8988T (cell line): ENCODE results near the gene STK38L.

Experiments
- DNase-seq: peaks from one replicate; pipeline ENCODE4 v3.0.0; 2011

STK38L gene

DNA sequence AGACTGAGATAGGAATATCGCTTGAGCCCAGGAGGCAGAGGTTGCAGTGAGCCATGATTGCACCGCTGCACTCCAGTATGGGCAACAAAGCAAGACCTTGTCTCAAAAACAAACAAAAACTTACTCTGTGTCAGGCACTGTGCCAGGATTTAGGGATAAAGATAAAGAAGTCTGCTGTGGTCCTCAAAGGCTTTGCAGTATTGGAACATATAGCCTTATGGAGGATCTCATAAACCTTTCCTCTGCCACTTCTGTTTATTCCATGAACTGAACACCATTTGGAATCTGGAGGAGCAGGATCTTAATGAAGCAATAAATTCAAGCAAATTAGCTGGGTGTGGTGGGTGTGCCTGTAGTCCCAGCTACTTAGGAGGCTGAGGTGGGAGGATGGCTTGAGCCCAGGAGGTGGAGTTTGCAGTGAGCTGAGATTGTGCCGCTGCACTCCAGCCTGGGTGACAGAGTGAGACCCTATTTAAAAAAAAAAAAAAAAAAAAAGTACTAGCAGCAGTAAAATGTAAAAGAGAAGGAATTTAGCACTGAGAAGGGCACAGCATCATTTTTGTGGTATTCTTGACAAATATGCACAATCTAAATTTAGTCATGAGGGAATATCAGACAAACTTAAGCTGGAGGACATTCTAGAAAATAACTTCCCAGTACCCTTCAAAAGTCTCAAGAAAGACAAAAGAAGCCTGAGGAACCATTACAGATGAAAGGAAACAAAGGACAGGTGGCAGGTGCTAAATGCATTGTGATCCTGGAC, 115.7 kb downstream of the STK38L start:
- no peak for DNase-seq

DNA sequence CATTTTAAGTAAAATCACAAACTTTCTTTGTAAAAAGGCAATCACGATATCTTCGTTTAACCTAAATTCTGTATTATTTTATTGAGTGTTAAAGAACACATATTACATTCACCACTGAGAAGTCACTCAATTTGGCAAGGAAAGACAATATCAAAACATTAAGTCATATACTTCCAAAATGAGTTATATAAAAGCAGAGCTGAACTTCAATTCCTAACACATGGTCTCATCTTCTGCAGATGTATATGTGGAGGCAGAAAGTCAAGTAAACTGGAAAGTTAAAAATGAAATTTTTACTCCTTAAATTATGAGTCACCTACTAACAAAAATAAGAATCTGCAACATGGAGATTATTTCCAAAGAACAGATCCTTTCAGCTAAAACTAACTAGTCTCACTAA, 117.3 kb downstream of the STK38L start:
- DNase-seq = no peak

DNA sequence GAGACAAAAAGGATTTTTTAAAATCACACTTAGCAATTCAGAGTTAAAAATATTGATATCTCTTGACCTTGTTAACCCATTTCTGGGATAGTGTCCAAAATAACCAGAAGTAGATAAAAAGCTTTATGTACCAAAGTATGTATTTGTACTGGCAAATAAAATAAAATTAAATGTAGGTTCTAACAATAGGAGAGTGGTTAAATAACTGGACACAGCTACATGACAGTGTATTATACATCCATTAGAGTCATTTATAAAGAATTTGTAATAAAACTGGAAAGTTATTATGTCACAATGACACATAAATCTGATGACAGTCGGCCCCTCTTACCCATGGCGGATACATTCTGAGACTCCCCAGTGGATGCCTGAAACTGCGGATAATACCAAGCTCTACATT, 122.5 kb downstream of the STK38L start:
- DNase-seq = no peak

DNA sequence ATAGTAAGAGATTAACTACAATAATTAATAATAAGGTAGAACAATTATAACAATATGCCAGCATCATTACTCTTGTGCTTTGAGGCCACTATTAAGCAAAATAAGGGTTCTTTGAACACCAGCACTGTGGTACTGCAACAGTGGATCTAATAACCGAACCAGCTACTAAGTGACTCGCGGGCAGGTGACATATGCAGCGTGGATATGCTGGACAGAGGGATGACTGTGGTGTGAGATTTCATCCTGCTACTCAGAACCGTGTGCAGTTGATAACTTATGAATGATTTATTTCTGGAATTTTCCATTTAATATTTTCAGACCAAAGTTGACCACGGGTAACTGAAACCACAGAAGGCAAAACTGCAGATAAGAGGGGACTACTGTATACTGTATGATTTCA, 123.0 kb downstream of the STK38L start:
- no peak for DNase-seq
